Measurements from ENCODE around the gene DUSP22. TPM values are rescaled to one million over a fixed set of nuclear protein-coding genes. Genes with fewer than 3 reads are reported as not detected.

Gene DUSP22
- total RNA-seq, 1 donor from 2014 or later = 61.2 TPM

DNA sequence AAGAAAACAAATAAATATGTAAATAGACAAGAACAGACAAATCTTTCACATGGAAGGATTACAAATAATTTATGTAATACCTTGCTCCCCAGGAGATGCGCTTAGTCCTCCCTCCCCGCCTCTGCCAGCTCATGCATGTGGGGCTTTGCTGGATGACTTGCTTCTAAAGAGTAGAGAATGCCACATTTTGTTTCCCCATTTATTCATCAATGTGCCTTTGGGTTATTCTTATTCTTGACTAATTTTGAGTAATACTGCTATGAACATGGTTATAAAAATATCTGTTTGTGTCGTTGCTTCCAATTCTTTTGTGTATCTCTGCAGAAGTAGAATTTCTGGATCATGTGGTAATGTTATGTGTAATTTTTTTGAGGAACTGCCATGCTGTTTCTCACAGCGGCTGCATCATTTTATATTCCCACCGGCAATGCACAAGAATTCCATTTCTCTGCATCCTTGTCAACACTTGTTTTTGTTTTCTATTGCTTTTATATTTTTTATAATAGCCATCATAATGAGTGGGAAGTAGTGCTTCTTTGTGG, 23.8 kb upstream of the DUSP22 start:
- ATAC-seq = no peak
- intact Hi-C loops (cut with DNase I) = no loop called here
- Histone ChIP-seq H3K36me3 (no peaks in the 10 kb centered on the region), H3K4me1 (peaks cover 1% of the 10 kb centered on the region), H3K9me3 (no peaks in the 10 kb centered on the region), H3K27me3 (no peaks in the 10 kb centered on the region), H3K4me3 (no peak overlapping the region), H3K27ac (no peak overlapping the region)
- TF ChIP-seq, protein P1, sequence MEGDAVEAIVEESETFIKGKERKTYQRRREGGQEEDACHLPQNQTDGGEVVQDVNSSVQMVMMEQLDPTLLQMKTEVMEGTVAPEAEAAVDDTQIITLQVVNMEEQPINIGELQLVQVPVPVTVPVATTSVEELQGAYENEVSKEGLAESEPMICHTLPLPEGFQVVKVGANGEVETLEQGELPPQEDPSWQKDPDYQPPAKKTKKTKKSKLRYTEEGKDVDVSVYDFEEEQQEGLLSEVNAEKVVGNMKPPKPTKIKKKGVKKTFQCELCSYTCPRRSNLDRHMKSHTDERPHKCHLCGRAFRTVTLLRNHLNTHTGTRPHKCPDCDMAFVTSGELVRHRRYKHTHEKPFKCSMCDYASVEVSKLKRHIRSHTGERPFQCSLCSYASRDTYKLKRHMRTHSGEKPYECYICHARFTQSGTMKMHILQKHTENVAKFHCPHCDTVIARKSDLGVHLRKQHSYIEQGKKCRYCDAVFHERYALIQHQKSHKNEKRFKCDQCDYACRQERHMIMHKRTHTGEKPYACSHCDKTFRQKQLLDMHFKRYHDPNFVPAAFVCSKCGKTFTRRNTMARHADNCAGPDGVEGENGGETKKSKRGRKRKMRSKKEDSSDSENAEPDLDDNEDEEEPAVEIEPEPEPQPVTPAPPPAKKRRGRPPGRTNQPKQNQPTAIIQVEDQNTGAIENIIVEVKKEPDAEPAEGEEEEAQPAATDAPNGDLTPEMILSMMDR (IDR thresholded peaks at IDR 0.05) = no peak
- no peak for DNase-seq

DNA sequence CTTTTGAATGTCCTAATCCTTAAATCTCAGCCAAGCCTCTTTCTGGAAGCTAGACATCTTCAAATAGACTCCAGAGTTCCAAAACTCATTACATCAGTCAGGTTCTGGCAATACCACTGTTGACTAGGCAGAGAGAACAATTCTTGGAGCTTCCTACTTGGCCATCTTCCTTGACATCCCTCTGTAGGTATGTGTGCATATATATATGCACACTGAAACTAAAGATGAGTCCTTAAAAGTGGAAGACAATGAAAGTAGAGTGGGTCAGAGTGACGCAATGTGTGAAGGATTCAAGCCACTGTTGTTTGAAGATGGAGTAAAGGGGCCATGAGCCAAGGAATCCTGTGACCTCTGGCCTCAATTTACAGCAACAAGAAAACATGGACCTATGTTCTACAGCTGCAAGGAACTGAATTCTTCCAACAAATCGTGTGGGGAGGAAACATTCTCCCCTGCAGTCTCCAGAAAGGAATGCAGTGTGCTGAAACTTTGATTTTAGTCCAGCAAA, 18.7 kb upstream of the DUSP22 start:
- H3K27ac ChIP-seq = no peak overlapping the region
- DNase-seq (no peak), ATAC-seq (no peak)
- H3K9me3 ChIP-seq = no peaks in the 10 kb centered on the region
- no peak overlapping the region for H3K4me3 ChIP-seq
- peaks cover 5% of the 10 kb centered on the region for H3K4me1 ChIP-seq
- H3K27me3 ChIP-seq = no peaks in the 10 kb centered on the region
- TF ChIP-seq, protein P1 (IDR thresholded peaks at IDR 0.05) = no peak
- no peaks in the 10 kb centered on the region for H3K36me3 ChIP-seq
- intact Hi-C loops (cut with DNase I) = no loop called here

DNA sequence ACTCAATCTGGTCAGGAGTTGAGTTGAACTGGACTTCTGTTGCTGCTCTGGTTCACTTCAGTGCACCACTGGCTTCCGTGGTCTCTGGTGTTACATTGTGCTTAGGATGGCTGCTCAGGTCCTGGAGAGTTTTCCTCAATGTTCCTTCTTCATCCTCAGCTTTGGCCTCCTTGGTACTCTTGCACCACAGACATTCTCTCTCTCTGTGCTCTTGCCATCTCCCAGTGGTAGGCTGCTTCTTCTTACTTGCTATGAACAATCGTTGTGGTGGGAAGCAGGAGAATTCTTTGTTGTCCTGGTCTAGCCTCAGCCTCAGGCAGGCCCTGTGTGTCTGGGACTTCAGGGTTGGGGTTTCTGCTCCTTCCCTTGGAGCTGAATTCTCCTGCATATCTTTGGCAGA, 14.5 kb upstream of the DUSP22 start:
- Histone ChIP-seq H3K27ac (no peak overlapping the region), H3K4me3 (no peak overlapping the region), H3K36me3 (no peaks in the 10 kb centered on the region), H3K27me3 (no peaks in the 10 kb centered on the region), H3K9me3 (no peaks in the 10 kb centered on the region), H3K4me1 (peaks cover 5% of the 10 kb centered on the region)
- no peak for ATAC-seq
- intact Hi-C loops (cut with DNase I) = no loop called here
- TF ChIP-seq, protein P1 (IDR thresholded peaks at IDR 0.05) = no peak
- no peak for DNase-seq

DNA sequence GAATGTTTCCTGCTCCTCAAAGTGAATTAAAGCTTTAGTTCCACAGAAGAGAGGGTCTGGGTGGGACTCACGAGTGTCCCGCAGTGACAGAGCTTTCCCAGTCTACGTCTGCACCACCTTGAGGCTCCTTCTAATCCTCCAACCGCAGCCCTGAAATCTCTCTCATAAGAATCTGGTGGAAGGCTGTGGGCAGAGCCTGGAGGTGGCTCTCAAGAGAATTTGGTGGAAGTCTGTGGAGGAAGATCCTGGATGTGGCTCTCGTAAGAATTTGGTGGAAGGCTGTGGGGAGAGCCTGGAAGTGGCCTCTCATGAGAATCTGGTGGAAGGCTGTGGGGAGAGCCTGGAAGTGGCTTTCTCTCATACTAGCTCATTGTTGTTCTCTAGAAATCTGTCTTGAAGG, 13.8 kb upstream of the DUSP22 start:
- DNase-seq (no peak), ATAC-seq (no peak)
- Histone ChIP-seq H3K36me3 (no peaks in the 10 kb centered on the region), H3K4me3 (no peak overlapping the region), H3K4me1 (peaks cover 3% of the 10 kb centered on the region), H3K27me3 (no peaks in the 10 kb centered on the region), H3K27ac (no peak overlapping the region), H3K9me3 (no peaks in the 10 kb centered on the region)
- intact Hi-C loops (cut with DNase I) = no loop called here
- TF ChIP-seq, protein P1 (IDR thresholded peaks at IDR 0.05) = no peak

DNA sequence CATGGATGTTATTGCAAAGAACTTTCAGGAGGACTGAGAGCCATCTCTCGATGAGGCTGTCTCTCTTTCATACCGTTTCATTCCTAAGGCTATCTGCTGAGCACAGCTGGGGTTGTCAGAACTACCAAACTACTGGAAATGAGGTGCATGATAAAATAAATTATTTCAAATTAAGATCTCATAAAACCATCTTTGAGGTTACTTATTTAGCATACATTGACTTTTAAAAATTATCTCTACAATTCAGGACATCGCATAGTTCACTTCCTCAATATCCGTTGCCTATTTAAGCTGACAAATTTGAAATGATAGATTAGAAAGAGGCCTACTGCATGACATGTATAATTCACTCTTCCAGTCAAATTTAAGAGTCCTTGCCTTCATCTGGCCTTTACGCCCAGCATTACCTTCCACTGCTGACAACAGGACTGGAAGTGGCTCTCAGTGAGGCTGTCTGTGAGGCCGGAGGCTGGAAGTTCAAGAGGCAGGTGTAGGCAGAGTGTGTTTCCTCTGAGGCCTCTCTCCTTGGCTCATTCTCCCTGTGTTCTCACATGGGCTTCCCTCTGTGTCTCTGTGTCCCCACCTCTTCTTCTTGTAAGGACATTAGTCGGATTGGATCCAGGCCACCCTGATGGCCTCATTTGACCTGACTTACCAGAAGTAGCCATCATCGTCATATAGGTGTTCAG, 12.8 kb upstream of the DUSP22 start:
- no peaks in the 10 kb centered on the region for H3K9me3 ChIP-seq
- H3K4me1 ChIP-seq = no peaks in the 10 kb centered on the region
- TF ChIP-seq, protein P1 (IDR thresholded peaks at IDR 0.05) = no peak
- H3K27ac ChIP-seq = no peak overlapping the region
- H3K36me3 ChIP-seq = no peaks in the 10 kb centered on the region
- H3K4me3 ChIP-seq = no peak overlapping the region
- DNase-seq (no peak), ATAC-seq (no peak)
- intact Hi-C loops (cut with DNase I) = no loop called here
- no peaks in the 10 kb centered on the region for H3K27me3 ChIP-seq
